RPMI8226 (cell line): ENCODE data around the gene COX7A2.
A peak's percentile ranks its signal among the peaks of the same experiment; 100 is the strongest.

Source experiments
- DNase-seq: peaks from one replicate; pipeline ENCODE4 v3.0.0-alpha.2; 2015

Gene COX7A2

GRCh38 chr6:75219263-75219662, 24.3 kb downstream of the COX7A2 start:
- no peak for DNase-seq

- DNase-seq, result no peak
These were observed 26.4 kb downstream of the COX7A2 start for GRCh38 chr6:75217193-75217592.

GRCh38 chr6:75215291-75215690, 28.3 kb downstream of the COX7A2 start:
- DNase-seq, result no peak

GRCh38 chr6:75213732-75214131, 29.9 kb downstream of the COX7A2 start:
- no peak for DNase-seq

GRCh38 chr6:75213112-75213511, 30.5 kb downstream of the COX7A2 start:
- no peak for DNase-seq

GRCh38 chr6:75211920-75212590, 31.5 kb downstream of the COX7A2 start:
- no peak for DNase-seq

- DNase-seq, result peak; percentile 80
These were observed 32.5 kb downstream of the COX7A2 start for GRCh38 chr6:75210885-75211739.

- no peak for DNase-seq
These were observed 34.3 kb downstream of the COX7A2 start for GRCh38 chr6:75209184-75209723.

GRCh38 chr6:75208298-75209183, 35.1 kb downstream of the COX7A2 start:
- DNase-seq, result peak; percentile 86

- no peak for DNase-seq
These were observed 36.8 kb downstream of the COX7A2 start for GRCh38 chr6:75206576-75207342.

GRCh38 chr6:75205776-75206575, 37.6 kb downstream of the COX7A2 start, which contains the start of gene COL12A1:
Gene COL12A1 (minus strand): TSS chr6:75206053. CDS start chr6:75202792, 3,261 bp downstream.
- DNase-seq, result no peak

GRCh38 chr6:75204959-75205775, 38.4 kb downstream of the COX7A2 start:
- no peak for DNase-seq

GRCh38 chr6:75204217-75204958, 39.2 kb downstream of the COX7A2 start:
- DNase-seq, result peak; percentile 55

- no peak for DNase-seq
These were observed 39.9 kb downstream of the COX7A2 start for GRCh38 chr6:75203721-75204120.

GRCh38 chr6:75202676-75203131, 40.9 kb downstream of the COX7A2 start:
- no peak for DNase-seq

GRCh38 chr6:75201901-75202672, 41.5 kb downstream of the COX7A2 start:
- peak; percentile 29 for DNase-seq

GRCh38 chr6:75201021-75201420, 42.6 kb downstream of the COX7A2 start:
- DNase-seq, result no peak

- DNase-seq, result no peak
These were observed 43.7 kb downstream of the COX7A2 start for GRCh38 chr6:75199889-75200288.
